Tibial artery (tissue), 4 donors: Measurements from ENCODE around the gene FYB1.
"Not testable (repeated sequence)": the region's sequence is repeated elsewhere in the genome, so short reads cannot be mapped to it uniquely, and the experiment has no call there.

Experiments
- DNase-seq, 2 donors: peaks; one replicate each; pipeline ENCODE4 v3.0.0-alpha.2; 2019
- H3K27ac ChIP-seq, 2 donors: fragments of 200-600 bp; sonication (generic) in 1 of 2; 1 replicate in 1 of 2; 2 replicates in 1 of 2; pipeline ENCODE4 v1.5.1; 2018 to 2019; ENCODE audit warnings: mild to moderate bottlenecking in 1 of 2
- H3K27me3 ChIP-seq, 2 donors: fragments of 200-600 bp; sonication (generic) in 1 of 2; one replicate each; pipeline versions ENCODE4 v1.5.1 to v1.6.0; 2016 to 2019
- H3K36me3 ChIP-seq, 3 donors: fragments of 200-600 bp; sonication (generic) in 2 of 3; one replicate each; pipeline ENCODE4 v1.5.1; 2016 to 2019; ENCODE audit warnings: mild to moderate bottlenecking in 2 of 3
- H3K4me1 ChIP-seq, 4 donors: fragments of 200-600 bp; sonication (generic) in 2 of 4; 1 replicate in 3 of 4; 2 replicates in 1 of 4; pipeline ENCODE4 v1.5.1; 2016 to 2019
- H3K4me3 ChIP-seq, 2 donors: fragments of 200-600 bp; sonication (generic) in 1 of 2; 1 replicate in 1 of 2; 2 replicates in 1 of 2; pipeline ENCODE4 v1.5.1; 2018 to 2019; ENCODE audit warnings: mild to moderate bottlenecking in 2 of 2
- H3K9me3 ChIP-seq, 3 donors: fragments of 200-600 bp; sonication (generic) in 1 of 3; one replicate each; pipeline ENCODE4 v1.5.1; 2016 to 2019
- CTCF ChIP-seq, 2 experiments: fragments of 200-600 bp in 1 of 2; fragments of 450-650 bp in 1 of 2; IDR thresholded peaks; one replicate each; pipeline ENCODE4 v1.5.1; 2017 to 2019; ENCODE audit warnings: antibody characterized with exemption in 2 of 2, mild to moderate bottlenecking in 1 of 2, moderate library complexity in 1 of 2
- intact Hi-C: fragments of 100-400 bp; cut with DNase I; formaldehyde crosslinking; loops from one replicate; pipeline ENCODE4 v1.15.0; 2023; ENCODE audit warnings: low total_unique reads

Gene FYB1

GRCh38 chr5:39236718-39237117 lies 17.4 kb upstream of the FYB1 start:
- no peaks in the 10 kb centered on the region for H3K4me1 ChIP-seq
- intact Hi-C loops = no loop called here
- no peak overlapping the region for H3K4me3 ChIP-seq
- no peaks in the 10 kb centered on the region for H3K27me3 ChIP-seq
- H3K36me3 ChIP-seq = no peaks in the 10 kb centered on the region
- no peak overlapping the region for H3K27ac ChIP-seq
- DNase-seq = no peak
- H3K9me3 ChIP-seq = peaks cover 0 to 16% (median 0%) of the 10 kb centered on the region in 3 donors
- TF ChIP-seq CTCF (IDR thresholded peaks at IDR 0.05) = no peak

GRCh38 chr5:39235648-39236047 lies 16.3 kb upstream of the FYB1 start:
- Histone ChIP-seq H3K27me3 (no peaks in the 10 kb centered on the region), H3K4me1 (no peaks in the 10 kb centered on the region), H3K9me3 (peaks cover 0 to 8% (median 0%) of the 10 kb centered on the region in 3 donors), H3K4me3 (no peak overlapping the region), H3K27ac (no peak overlapping the region), H3K36me3 (no peaks in the 10 kb centered on the region)
- no peak for DNase-seq
- TF ChIP-seq CTCF (IDR thresholded peaks at IDR 0.05) = no peak
- intact Hi-C loops = no loop called here

- H3K36me3 ChIP-seq, H3K9me3 ChIP-seq, H3K4me1 ChIP-seq, intact Hi-C loops, H3K27me3 ChIP-seq, H3K27ac ChIP-seq, H3K4me3 ChIP-seq, DNase-seq: not testable (repeated sequence)
Measured at GRCh38 chr5:39234494-39234893, 15.1 kb upstream of the FYB1 start.

GRCh38 chr5:39233783-39234182 lies 14.4 kb upstream of the FYB1 start:
- H3K27me3 ChIP-seq = no peaks in the 10 kb centered on the region
- no peaks in the 10 kb centered on the region for H3K36me3 ChIP-seq
- no peak for TF ChIP-seq CTCF (IDR thresholded peaks at IDR 0.05)
- no peaks in the 10 kb centered on the region for H3K9me3 ChIP-seq
- no peak overlapping the region for H3K27ac ChIP-seq
- DNase-seq = no peak
- H3K4me1 ChIP-seq = no peaks in the 10 kb centered on the region
- H3K4me3 ChIP-seq = no peak overlapping the region
- intact Hi-C loops = no loop called here

GRCh38 chr5:39231705-39232525 lies 12.6 kb upstream of the FYB1 start:
- Histone ChIP-seq H3K27ac (no peak overlapping the region), H3K9me3 (no peaks in the 10 kb centered on the region), H3K4me3 (no peak overlapping the region), H3K36me3 (no peaks in the 10 kb centered on the region), H3K4me1 (no peaks in the 10 kb centered on the region), H3K27me3 (no peaks in the 10 kb centered on the region)
- no peak for TF ChIP-seq CTCF (IDR thresholded peaks at IDR 0.05)
- intact Hi-C loops = no loop called here
- no peak for DNase-seq

- intact Hi-C loops = no loop called here
- no peak for DNase-seq
- H3K27ac ChIP-seq = no peak overlapping the region
- H3K27me3 ChIP-seq = no peaks in the 10 kb centered on the region
- no peaks in the 10 kb centered on the region for H3K4me1 ChIP-seq
- TF ChIP-seq CTCF (IDR thresholded peaks at IDR 0.05) = no peak
- H3K36me3 ChIP-seq = no peaks in the 10 kb centered on the region
- no peaks in the 10 kb centered on the region for H3K9me3 ChIP-seq
- no peak overlapping the region for H3K4me3 ChIP-seq
Measured at GRCh38 chr5:39228596-39228995, 9.2 kb upstream of the FYB1 start.
